CD14-positive monocyte (primary cell): ENCODE data around the gene AOAH. TPM values are rescaled to one million over a fixed set of nuclear protein-coding genes. Genes with fewer than 3 reads are reported as not detected.

Source experiments
- DNase-seq, 3 donors: peaks; one replicate each; pipeline ENCODE4 v3.0.0-alpha.2; 2011 to 2022
- H2AFZ ChIP-seq: 2 replicates; pipeline ENCODE4 v1.6.0; 2012; ENCODE audit warnings: mild to moderate bottlenecking, low read depth, low read length, inconsistent platforms; ENCODE audit not compliant: insufficient read depth, poor library complexity, severe bottlenecking
- H3K27ac ChIP-seq, 2 donors: 1 replicate in 1 of 2; 2 replicates in 1 of 2; pipeline ENCODE4 v1.5.1; 2012 to 2013; ENCODE audit warnings: low read length in 2 of 2, control low read depth in 1 of 2, inconsistent platforms in 1 of 2, low read depth in 1 of 2, mild to moderate bottlenecking in 1 of 2
- H3K27me3 ChIP-seq, 2 donors: one replicate each; pipeline versions ENCODE4 v1.6.0 to v1.6.1; 2011 to 2013; ENCODE audit warnings: low read length in 2 of 2; ENCODE audit not compliant: control insufficient read depth in 2 of 2, insufficient read depth in 2 of 2
- H3K36me3 ChIP-seq, 2 donors: replicated peaks in 1 of 2; 1 replicate in 1 of 2; 2 replicates in 1 of 2; pipeline versions ENCODE4 v1.5.1 to v1.6.1; 2012 to 2013; ENCODE audit warnings: low read length in 2 of 2, control low read depth in 1 of 2, inconsistent platforms in 1 of 2, mild to moderate bottlenecking in 1 of 2; ENCODE audit not compliant: insufficient read depth in 2 of 2, control insufficient read depth in 1 of 2
- H3K4me1 ChIP-seq, 2 donors: 1 replicate in 1 of 2; 2 replicates in 1 of 2; pipeline versions ENCODE4 v1.5.1 to v1.6.1; 2012 to 2013; ENCODE audit warnings: low read length in 2 of 2, control low read depth in 1 of 2, inconsistent platforms in 1 of 2, mild to moderate bottlenecking in 1 of 2, moderate library complexity in 1 of 2; ENCODE audit not compliant: insufficient read depth in 2 of 2, control insufficient read depth in 1 of 2
- H3K4me2 ChIP-seq: replicated peaks from 2 replicates; pipeline ENCODE3; 2012; ENCODE audit warnings: low read length, moderate library complexity, mild to moderate bottlenecking; ENCODE audit not compliant: poor library complexity, severe bottlenecking; ENCODE audit errors: extremely low read depth
- H3K4me3 ChIP-seq, 3 experiments: fragments of 200-600 bp in 1 of 3; sonication (generic) in 1 of 3; replicated peaks in 1 of 3; 1 replicate in 2 of 3; 2 replicates in 1 of 3; pipeline ENCODE4 v1.5.1; 2011 to 2013; ENCODE audit warnings: low read length in 3 of 3, mild to moderate bottlenecking in 3 of 3, control low read depth in 2 of 3, low read depth in 2 of 3, inconsistent platforms in 1 of 3, moderate library complexity in 1 of 3
- H3K79me2 ChIP-seq: 2 replicates; pipeline ENCODE4 v1.6.0; 2012; ENCODE audit warnings: mild to moderate bottlenecking, control low read depth, inconsistent platforms, low read length, moderate library complexity; ENCODE audit not compliant: insufficient read depth
- H3K9ac ChIP-seq: 2 replicates; pipeline ENCODE4 v1.6.0; 2017; ENCODE audit warnings: low read length, mild to moderate bottlenecking; ENCODE audit not compliant: insufficient read depth, poor library complexity, severe bottlenecking
- H3K9me3 ChIP-seq, 2 donors: replicated peaks in 1 of 2; 1 replicate in 1 of 2; 2 replicates in 1 of 2; pipeline versions ENCODE4 v1.5.1 to v1.6.1; 2012 to 2013; ENCODE audit warnings: low read length in 2 of 2, control low read depth in 1 of 2; ENCODE audit not compliant: control insufficient read depth in 1 of 2, insufficient read depth in 1 of 2
- H4K20me1 ChIP-seq: 2 replicates; pipeline ENCODE4 v1.6.0; 2012; ENCODE audit warnings: mild to moderate bottlenecking, low read length, control low read depth, moderate library complexity; ENCODE audit not compliant: insufficient read depth
- H3K27ac Mint-ChIP-seq, 7 donors: one replicate each; pipeline ENCODE4 v1.8.0; 2020; ENCODE audit warnings: mild to moderate bottlenecking in 7 of 7, mixed read lengths in 7 of 7, moderate library complexity in 6 of 7, inconsistent platforms in 2 of 7
- H3K27me3 Mint-ChIP-seq, 3 donors: one replicate each; pipeline ENCODE4 v1.8.0; 2021 to 2022; ENCODE audit warnings: low read depth in 3 of 3, mild to moderate bottlenecking in 3 of 3, mixed read lengths in 3 of 3, moderate library complexity in 3 of 3, inconsistent platforms in 1 of 3
- H3K36me3 Mint-ChIP-seq, 2 donors: one replicate each; pipeline ENCODE4 v1.8.0; 2020; ENCODE audit warnings: mixed read lengths in 2 of 2, inconsistent platforms in 1 of 2, mild to moderate bottlenecking in 1 of 2
- H3K4me1 Mint-ChIP-seq: one replicate; pipeline ENCODE4 v1.8.0; 2020; ENCODE audit warnings: mild to moderate bottlenecking, mixed read lengths
- H3K4me3 Mint-ChIP-seq, 2 donors: one replicate each; pipeline ENCODE4 v1.8.0; 2020; ENCODE audit warnings: mild to moderate bottlenecking in 2 of 2, mixed read lengths in 2 of 2, moderate library complexity in 1 of 2
- H3K9me3 Mint-ChIP-seq, 7 donors: one replicate each; pipeline ENCODE4 v1.8.0; 2020 to 2022; ENCODE audit warnings: mixed read lengths in 7 of 7, mild to moderate bottlenecking in 6 of 7, moderate library complexity in 6 of 7, inconsistent platforms in 2 of 7
- WGBS: methylation state at CpG from one replicate; pipeline ENCODE4 v1.1.5; 2013; ENCODE audit warnings: missing lambda C conversion rate; ENCODE audit not compliant: insufficient coverage; 5-methylcytosine and 5-hydroxymethylcytosine counted together
- intact Hi-C, 2 donors: fragments of 100-400 bp; cut with micrococcal nuclease; formaldehyde crosslinking; loops; one replicate each; pipeline versions ENCODE4 v1.15.0 to v1.15.1; 2023
- polyA plus RNA-seq, 3 donors: library from polyadenylated mRNA; depleted of rRNA in 1 of 3; unstranded in 2 of 3; stranded (reverse) in 1 of 3; fragments of 300-500 nt in 2 of 3; fragments of >200 nt in 1 of 3; fragmentation: Illumina TruSeq in 2 of 3; gene quantifications; 1 replicate in 2 of 3; 2 replicates in 1 of 3; pipeline ENCODE4 v1.2.3, GENCODE V29; 2012 to 2021
- TF ChIP-seq, protein P1 (sequence below): fragments of 200-600 bp; IDR thresholded peaks from one replicate; pipeline ENCODE4 v1.8.0; 2022; ENCODE audit warnings: antibody characterized with exemption, mild to moderate bottlenecking

The AOAH gene
- polyA plus RNA-seq, 3 donors = 305 to 467 (median 349) TPM

DNA sequence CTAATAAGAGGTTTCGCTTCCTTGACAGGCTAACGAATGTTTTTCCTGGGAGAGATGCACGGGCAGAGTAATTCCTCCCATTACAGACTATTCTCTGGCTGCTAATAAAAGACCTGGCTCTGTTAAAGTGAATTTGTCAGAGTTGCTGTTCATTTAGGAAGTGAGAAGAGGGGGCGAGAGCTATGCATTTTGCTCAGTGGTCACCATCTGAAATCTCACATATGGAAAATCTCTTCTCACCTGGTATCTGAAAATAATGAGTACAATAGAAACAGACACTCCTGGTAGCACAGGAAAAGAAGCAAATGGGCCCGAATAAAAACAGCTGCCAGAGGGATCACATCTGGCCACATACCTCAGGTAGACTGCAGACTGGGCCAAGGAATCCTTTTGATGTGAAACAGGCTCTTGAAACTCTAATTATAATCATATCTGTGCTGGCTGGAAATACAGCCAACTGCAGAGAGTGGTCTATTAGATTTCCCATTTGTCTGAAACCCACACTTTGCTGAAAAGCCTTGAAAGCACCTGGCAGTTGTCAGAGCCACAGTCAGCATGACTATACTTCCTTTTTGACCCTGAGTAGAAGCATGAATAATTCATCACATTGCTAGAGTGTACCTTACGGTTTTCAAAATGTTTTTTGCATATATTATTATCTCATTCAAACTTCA, 33.6 kb downstream of the AOAH start:
- WGBS = 60% methylated on average over 1 of the region's 6 CpGs

DNA sequence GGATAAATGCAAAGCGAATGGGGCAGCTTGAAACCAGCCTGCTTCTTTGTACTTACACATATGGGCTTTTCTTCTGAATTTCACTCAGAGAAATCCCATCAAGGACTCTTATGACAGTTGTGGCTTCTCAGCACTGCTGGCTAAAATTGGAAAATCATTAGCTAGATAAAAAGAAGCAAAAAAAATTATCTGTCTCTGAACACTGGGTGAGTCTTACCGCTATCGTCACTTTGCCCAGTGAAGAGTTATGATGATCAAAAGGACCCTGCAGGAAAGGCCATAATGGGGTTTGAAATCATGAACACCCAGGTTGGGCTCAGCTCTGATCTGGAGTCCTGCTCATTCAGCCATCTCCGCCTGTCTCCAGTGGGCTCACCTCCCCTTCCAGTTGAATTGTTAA, 34.3 kb downstream of the AOAH start:
- H3K4me1 ChIP-seq = peaks cover 12 to 22% of the 10 kb centered on the region in 2 donors
- no peak overlapping the region for H3K9ac ChIP-seq

More for the DNA sequence above, 33.6 kb downstream of the AOAH start:
- Mint-ChIP-seq H3K9me3 (no peaks in the 10 kb centered on the region), H3K27me3 (no peaks in the 10 kb centered on the region), H3K4me1 (peaks cover 40% of the 10 kb centered on the region), H3K36me3 (peaks cover 66 to 71% of the 10 kb centered on the region in 2 donors), H3K4me3 (no peak overlapping the region), H3K27ac (peak overlapping the region in 5 of 7 donors; percentile 14 to 86 (median 68))
- Histone ChIP-seq H3K4me1 (peaks cover 12 to 22% of the 10 kb centered on the region in 2 donors), H4K20me1 (peaks cover 99% of the 10 kb centered on the region), H3K9me3 (no peaks in the 10 kb centered on the region), H3K79me2 (peaks cover 92% of the 10 kb centered on the region), H3K36me3 (peaks cover 57 to 73% of the 10 kb centered on the region in 2 donors), H3K27me3 (no peaks in the 10 kb centered on the region), H3K27ac (peak overlapping the region in 1 of 2 donors; percentile 55), H3K4me3 (no peak overlapping the region), H3K9ac (no peak overlapping the region), H3K4me2 (no peak overlapping the region), H2AFZ (no peak overlapping the region)
- TF ChIP-seq, protein P1, sequence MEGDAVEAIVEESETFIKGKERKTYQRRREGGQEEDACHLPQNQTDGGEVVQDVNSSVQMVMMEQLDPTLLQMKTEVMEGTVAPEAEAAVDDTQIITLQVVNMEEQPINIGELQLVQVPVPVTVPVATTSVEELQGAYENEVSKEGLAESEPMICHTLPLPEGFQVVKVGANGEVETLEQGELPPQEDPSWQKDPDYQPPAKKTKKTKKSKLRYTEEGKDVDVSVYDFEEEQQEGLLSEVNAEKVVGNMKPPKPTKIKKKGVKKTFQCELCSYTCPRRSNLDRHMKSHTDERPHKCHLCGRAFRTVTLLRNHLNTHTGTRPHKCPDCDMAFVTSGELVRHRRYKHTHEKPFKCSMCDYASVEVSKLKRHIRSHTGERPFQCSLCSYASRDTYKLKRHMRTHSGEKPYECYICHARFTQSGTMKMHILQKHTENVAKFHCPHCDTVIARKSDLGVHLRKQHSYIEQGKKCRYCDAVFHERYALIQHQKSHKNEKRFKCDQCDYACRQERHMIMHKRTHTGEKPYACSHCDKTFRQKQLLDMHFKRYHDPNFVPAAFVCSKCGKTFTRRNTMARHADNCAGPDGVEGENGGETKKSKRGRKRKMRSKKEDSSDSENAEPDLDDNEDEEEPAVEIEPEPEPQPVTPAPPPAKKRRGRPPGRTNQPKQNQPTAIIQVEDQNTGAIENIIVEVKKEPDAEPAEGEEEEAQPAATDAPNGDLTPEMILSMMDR = no peak
- DNase-seq = no peak
- intact Hi-C loops = no loop called here

More for the DNA sequence above, 34.3 kb downstream of the AOAH start:
- intact Hi-C loops = no loop called here
- Histone ChIP-seq H3K9me3 (no peaks in the 10 kb centered on the region), H3K4me2 (no peak overlapping the region), H4K20me1 (peaks cover 99% of the 10 kb centered on the region), H3K36me3 (peaks cover 63 to 79% of the 10 kb centered on the region in 2 donors), H3K4me3 (no peak overlapping the region), H3K79me2 (peaks cover 92% of the 10 kb centered on the region), H3K27ac (peak overlapping the region in 1 of 2 donors; percentile 55), H3K27me3 (no peaks in the 10 kb centered on the region), H2AFZ (no peak overlapping the region)
- Mint-ChIP-seq H3K4me3 (no peak overlapping the region), H3K4me1 (peaks cover 38% of the 10 kb centered on the region), H3K27me3 (no peaks in the 10 kb centered on the region), H3K27ac (peak overlapping the region in 5 of 7 donors; percentile 14 to 86 (median 36)), H3K36me3 (peaks cover 72 to 76% of the 10 kb centered on the region in 2 donors), H3K9me3 (no peaks in the 10 kb centered on the region)
- TF ChIP-seq, protein P1 = no peak
- WGBS = 100% methylated on average over 3 of the region's 4 CpGs
- DNase-seq = no peak
